H1 (cell line): ENCODE results near the gene BCAS4.

Experiments used
- CTCF ChIP-seq, 3 experiments: IDR thresholded peaks; 1 replicate in 2 of 3; 2 replicates in 1 of 3; pipeline versions ENCODE4 v1.5.1 to v1.6.1; 2011; ENCODE audit warnings: low read length in 3 of 3, mild to moderate bottlenecking in 3 of 3, inconsistent platforms in 2 of 3, low read depth in 1 of 3, moderate library complexity in 1 of 3; ENCODE audit not compliant: insufficient read depth in 1 of 3; ENCODE audit errors: control extremely low read depth in 1 of 3
- FOSL1 ChIP-seq: IDR thresholded peaks from 2 replicates; pipeline ENCODE4 v1.6.1; 2011; ENCODE audit warnings: mild to moderate bottlenecking, low read depth, low read length, moderate library complexity; ENCODE audit not compliant: insufficient read depth
- NANOG ChIP-seq: IDR thresholded peaks from 2 replicates; pipeline ENCODE4 v1.6.1; 2011; ENCODE audit warnings: low read length, low read depth, mild to moderate bottlenecking, inconsistent platforms; ENCODE audit not compliant: insufficient read depth, poor library complexity, severe bottlenecking
- POLR2AphosphoS5 ChIP-seq: IDR thresholded peaks from 2 replicates; pipeline ENCODE4 v1.6.1; 2011; ENCODE audit warnings: low read depth, low read length

GRCh38 chr20:50915424-50915823 lies 120.6 kb downstream of the BCAS4 start:
- no peak for TF ChIP-seq CTCF (IDR thresholded peaks at IDR 0.05; ENCODE audit: control extremely low read depth in 1 of 3, insufficient read depth in 1 of 3, low read depth in 1 of 3, low read length in 3 of 3)
- TF ChIP-seq FOSL1 = no peak
- TF ChIP-seq POLR2AphosphoS5 = no peak
- no peak for TF ChIP-seq NANOG
